Kasumi-1 (cell line): ENCODE results near the gene CCDC69.

Source experiments
- DNase-seq, 2 experiments: peaks; one replicate each; lab custom pipeline; 2025; lab: John Stamatoyannopoulos, UW

The CCDC69 gene

DNA sequence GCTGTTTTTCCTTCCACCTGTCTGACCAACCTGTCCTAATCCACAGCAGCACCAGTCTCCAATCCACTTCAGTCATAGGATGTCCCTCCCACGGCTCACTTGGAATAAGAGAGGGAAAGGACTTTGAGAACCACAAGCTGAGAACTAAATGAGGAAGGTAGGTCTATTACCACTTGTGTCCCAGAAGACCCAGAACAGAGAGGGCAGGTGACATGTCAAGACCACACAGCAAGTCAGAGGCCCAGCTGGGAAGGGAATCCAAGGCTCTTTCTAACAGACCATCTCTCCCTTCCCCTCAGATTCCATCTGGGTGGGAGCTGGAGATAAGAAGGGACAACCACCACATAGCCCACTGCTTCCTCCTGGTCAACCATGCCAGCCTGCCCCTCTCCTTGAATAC is 81.0 kb downstream of the CCDC69 start:
- no peak for DNase-seq

DNA sequence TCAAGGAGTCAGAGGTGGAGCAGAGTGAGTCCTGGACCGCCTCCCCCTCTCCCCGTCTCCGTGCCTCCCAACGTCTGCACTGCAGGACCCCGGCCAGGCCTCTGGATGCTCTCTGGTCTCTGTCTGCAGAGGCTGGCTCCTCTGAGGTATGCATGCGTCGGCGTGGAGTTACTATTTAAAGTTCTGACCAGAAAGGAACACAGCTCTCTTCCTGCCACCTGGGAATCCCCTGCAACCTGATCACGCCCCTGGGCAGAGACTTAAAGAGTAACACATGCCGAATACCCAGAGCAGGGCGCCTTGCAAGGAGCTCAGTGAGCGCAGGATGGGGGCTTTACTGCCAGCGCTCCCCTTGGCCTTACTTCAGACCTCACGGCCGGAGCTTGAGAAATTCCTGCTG is 82.4 kb downstream of the CCDC69 start:
- DNase-seq, result no peak

GRCh38 chr5:151140686-151141459 is 83.0 kb downstream of the CCDC69 start:
- DNase-seq, result no peak

GRCh38 chr5:151139646-151140045 is 84.2 kb downstream of the CCDC69 start:
- no peak for DNase-seq

GRCh38 chr5:151139015-151139414 is 84.9 kb downstream of the CCDC69 start:
- no peak for DNase-seq

GRCh38 chr5:151138114-151138513 is 85.8 kb downstream of the CCDC69 start:
- no peak for DNase-seq

DNA sequence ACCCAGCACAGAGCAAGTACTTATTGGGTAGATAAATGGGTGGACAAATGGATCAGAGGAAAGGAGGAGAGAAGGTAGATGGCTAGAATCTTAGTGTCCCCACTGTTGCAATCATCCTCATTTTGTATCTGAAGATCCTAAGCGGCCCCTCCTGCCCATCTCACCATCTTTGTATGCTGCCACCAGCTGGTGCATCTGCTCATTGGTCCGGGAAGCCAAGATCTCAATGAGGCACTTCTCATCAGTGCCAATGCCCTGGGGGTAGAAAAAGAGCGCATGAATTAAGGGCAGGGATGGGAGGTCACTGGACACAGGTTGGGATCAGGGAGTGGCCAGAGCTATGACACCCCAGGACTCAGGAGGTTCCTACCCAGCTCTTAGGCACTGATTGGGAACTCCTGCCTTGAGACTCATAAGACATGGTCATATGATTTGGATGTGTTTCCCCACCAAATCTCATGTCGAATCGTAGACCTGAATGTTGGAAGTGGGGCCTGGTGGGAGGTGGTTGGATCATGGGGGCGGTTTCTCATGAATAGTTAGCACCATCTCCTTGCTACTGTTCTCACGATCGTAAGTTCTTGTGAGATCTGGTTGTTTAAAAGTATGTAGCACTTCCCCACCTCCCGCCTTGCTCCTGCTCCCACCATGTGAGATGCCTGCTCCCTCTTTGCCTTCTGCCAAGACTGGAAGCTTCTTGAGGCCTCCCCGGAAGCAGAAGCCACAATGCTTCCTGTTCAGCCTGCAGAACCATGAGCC is 86.6 kb downstream of the CCDC69 start:
- DNase-seq, result no peak

DNA sequence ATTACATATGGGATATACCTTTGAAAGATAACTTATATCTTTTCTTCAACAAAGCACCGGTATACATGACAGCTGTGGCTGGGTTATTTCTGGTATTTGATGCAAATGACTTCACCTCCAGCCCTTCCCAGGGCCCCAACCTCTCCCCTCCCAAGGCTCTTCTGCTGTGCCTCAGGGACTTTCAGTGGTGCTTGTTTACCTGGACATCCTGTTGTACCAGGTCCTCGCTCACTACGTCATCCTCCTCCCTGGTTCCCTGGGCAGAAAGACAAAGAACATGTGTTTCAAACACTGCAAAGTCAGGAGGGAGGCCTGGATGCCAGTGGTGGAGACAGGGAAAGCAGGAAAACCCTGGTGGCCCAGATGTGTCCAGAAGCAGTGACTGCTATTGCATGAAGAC is 89.7 kb downstream of the CCDC69 start:
- no peak for DNase-seq

- peak; percentile 28 to 60 for DNase-seq
Observed at GRCh38 chr5:151132963-151133362, 90.9 kb downstream of the CCDC69 start.
